ENCODE data around the gene PMFBP1.

DNA sequence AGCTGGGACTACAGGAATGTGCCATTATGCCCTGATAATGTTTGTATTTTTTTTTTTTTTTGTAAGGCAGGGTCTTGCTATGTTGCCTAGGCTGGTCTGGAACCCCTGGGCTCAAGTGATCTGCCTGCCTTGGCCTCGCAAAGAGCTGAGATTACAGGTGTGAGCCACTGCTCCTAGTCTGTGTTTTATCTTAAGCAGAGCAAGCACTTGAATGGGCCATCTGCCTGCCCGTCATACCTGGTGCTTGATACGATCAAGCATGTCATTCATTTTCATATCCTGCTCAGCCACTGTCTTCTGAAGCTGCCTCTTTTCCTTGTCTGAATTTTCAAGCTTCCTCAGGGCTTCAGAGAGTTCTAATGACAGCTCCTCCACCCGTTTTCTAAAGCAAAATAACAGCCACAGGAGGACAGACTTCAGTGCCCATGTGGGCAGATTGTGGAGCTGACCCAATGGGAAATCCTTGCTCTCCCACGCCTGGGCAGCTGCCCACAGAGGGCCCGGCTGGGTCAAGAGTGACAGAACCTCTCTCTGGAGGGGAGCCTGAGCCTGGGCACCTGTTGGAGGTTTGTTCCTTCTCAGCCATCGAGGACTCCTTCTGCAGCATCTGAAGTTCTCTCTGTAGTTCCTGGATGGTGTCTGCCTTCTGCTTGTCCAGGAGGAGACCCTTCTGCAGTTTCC is 41.8 kb downstream of the PMFBP1 start:
- TF ChIP-seq EZH2 (IDR thresholded peaks at IDR 0.05) (no peak), RAD21 (IDR thresholded peaks at IDR 0.05; ENCODE audit: low read depth) (no peak), POLR2AphosphoS5 (IDR thresholded peaks at IDR 0.05; ENCODE audit: low read depth, low read length) (no peak), POLR2A (IDR thresholded peaks at IDR 0.05; ENCODE audit: borderline replicate concordance, extremely low read depth, insufficient read depth, insufficient read length) (no peak), SIN3A (IDR thresholded peaks at IDR 0.05; ENCODE audit: low read depth) (no peak), JUND (IDR thresholded peaks at IDR 0.05) (no peak), CEBPB (IDR thresholded peaks at IDR 0.05; ENCODE audit: low read depth) (no peak), SRF (IDR thresholded peaks at IDR 0.05; ENCODE audit: low read depth) (no peak)
- TF ChIP-seq, protein P1, sequence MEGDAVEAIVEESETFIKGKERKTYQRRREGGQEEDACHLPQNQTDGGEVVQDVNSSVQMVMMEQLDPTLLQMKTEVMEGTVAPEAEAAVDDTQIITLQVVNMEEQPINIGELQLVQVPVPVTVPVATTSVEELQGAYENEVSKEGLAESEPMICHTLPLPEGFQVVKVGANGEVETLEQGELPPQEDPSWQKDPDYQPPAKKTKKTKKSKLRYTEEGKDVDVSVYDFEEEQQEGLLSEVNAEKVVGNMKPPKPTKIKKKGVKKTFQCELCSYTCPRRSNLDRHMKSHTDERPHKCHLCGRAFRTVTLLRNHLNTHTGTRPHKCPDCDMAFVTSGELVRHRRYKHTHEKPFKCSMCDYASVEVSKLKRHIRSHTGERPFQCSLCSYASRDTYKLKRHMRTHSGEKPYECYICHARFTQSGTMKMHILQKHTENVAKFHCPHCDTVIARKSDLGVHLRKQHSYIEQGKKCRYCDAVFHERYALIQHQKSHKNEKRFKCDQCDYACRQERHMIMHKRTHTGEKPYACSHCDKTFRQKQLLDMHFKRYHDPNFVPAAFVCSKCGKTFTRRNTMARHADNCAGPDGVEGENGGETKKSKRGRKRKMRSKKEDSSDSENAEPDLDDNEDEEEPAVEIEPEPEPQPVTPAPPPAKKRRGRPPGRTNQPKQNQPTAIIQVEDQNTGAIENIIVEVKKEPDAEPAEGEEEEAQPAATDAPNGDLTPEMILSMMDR (IDR thresholded peaks at IDR 0.05 in 2 of 3, conservative IDR thresholded peaks at IDR 0.05 in 1 of 3; ENCODE audit: borderline replicate concordance in 1 of 3, insufficient read depth in 1 of 3, low read depth in 2 of 3, low read length in 2 of 3) = no peak

Data from HCT116 (cell line).